Dedifferentiated amniotic fluid mesenchymal stem cell (primary cell): ENCODE measurements around the gene KAT7.

Experiments
- DNase-seq: peaks from one replicate; pipeline ENCODE4 v3.0.0-alpha.2; 2016; ENCODE audit errors: extremely low spot score

Gene KAT7

DNA sequence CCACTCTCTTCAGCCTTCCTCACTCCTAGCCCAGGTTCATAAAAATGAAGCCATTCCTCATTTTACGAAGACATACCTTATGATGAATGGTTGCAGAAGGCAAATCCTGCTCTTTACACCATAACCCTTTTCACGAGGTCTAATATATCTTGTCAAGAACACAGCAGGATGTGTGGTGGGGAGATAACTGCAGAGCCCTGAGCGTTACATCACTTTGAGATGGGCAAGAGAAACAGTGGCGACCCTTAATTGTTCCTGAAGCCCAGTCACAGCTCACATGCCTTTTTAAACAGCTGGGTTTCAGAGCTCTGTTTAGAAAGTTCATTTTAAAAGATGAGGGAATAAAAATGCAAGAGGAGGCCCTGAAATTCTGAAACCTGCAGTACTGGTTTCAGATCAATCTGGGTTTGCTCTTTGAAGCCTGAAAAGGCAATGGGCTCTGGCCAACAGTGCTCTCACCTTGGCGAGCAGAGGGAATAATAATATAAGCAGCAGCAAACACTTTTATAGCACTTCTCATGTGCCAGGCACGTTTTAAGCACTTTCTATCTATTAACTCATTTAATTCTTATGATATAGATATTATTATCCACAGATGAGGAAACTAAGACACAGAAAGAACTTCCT lies 27.4 kb upstream of the KAT7 start:
- DNase-seq, result no peak

DNA sequence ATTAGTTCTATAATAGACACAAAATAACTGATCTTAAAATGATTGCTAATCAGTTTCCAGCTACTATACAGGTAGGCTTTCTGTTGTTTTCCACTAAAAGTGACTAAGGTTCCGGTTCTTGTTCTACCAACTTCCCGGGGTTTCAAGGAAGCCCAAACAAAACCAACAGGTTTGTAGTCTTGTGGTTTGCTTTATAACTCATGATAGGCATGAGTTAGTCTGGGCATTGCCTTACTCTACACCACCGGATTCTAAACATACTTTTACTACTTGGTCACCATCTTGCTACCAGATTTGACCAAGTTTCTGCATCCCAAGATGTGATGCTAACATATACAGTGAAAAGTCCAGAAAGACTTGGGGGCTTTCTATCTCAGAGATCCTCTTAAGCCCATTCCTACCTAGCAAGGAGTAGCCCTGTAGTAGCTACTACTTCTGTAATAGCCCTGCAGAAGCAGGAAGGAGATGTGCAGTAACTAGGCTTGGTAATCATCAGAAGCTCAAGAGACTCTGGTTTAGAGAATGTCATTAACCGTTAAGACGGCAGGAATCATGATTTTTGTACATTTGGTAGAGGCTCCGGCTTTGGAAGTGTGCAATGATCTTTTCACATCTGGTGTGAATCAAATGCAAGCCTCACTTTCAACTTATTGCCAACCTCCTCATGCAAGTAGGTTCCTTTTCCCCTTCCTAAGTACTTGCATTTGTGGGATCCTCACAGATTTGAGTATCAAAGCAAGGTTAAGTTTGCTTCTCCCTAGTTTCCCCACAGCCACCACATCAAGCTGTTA lies 26.1 kb upstream of the KAT7 start:
- DNase-seq, result no peak

DNA sequence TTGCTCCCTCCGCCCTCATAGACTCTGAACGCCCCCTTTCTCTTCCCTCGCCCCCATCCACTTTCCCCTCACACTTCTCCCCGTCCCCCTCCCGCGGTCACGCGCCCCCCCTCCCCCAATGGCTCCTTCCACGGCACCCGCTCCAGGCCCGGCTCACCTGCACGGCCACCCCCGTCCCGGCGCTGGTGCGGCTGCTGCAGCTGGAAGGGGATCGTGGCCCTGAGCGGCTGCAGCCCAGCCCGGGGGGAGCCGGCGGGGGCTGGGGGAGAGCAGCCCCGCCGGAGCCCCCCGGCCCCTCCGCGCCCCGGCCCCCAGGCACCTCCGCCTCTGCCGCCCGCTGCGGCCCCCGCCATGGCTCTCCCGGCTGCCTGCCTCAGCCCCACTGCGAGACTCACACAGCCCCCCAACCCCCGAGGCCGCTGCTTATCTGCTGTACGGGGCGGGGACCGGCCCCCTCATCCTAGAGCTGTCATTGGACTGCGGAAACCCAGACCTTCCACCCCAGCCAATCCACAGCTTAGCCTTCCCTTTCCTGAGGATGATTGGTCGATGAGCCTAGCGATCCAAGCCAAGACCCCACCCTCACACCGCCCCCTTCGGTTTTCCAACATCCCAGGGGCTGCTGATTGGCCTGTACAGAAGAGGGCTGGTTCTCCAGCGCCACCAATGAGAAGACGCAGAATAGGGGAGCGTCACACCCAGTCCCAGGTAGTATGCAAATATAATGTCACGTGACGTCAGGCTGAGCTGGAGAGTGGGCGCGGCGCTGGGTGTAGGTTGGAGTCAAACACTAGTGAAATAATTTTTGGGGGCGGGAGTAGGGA lies 24.5 kb upstream of the KAT7 start, which contains the start of gene FAM117A:
Gene FAM117A, minus strand, starts transcription at position 397 of the 824 bp plus-strand sequence. Its CDS starts 44 bp downstream, at position 353.
- peak; percentile 96 for DNase-seq

DNA sequence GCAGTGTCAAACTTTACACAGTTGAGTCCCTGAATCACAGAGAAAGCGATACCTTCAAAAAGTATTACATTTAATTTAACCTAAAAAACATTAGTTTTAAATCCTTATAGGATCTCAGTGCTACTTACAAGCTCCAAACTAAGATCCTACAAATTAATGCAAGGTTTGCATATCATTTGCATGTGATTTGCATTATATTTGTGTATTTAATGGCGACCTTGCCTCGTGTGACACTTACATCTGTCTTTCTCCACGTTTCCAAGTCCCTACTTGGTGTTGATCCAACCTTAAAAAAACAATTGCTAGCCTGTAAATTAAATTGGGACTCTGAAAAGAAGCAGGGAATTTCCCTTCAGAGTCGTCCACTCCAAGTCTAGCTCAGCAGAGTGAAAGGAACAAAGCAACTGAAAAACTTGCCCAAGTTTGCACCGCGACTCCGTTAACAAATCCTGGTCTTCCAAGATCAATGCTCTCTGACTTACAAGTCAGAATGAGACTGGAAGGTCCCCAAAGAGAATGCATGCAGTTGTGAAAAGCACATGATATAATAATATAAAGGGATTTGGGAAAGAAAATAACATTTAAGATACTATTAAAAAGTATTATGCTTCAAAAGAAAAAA lies 23.8 kb upstream of the KAT7 start:
- no peak for DNase-seq

DNA sequence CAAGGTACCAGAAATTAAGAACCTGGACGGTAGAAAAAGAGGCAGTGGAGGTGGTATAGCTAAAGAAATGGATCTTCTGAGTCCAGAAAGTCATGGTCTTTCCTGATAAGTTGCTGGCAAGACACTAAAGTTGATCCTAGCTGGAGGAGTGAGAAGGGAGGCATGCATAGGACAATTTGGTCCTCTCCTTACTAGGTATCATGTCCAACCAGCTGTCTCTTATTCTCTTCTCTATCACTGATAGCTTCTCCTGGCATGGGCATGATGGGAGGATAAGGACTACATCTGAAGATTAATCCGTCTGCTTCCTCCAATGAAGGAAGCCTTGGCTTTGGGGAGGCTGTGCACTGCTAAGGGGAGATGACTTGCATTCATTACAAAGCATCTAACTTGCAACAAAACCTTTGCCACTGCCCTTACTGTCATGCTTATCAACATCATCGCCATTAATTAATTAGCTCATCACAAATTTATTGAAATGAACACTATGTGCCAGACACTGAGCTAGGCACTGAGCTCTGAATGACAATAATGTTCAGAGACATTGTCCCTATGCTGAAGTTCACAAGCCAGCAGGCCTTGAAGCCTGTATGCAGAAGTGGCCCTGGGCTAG lies 21.5 kb upstream of the KAT7 start:
- no peak for DNase-seq

DNA sequence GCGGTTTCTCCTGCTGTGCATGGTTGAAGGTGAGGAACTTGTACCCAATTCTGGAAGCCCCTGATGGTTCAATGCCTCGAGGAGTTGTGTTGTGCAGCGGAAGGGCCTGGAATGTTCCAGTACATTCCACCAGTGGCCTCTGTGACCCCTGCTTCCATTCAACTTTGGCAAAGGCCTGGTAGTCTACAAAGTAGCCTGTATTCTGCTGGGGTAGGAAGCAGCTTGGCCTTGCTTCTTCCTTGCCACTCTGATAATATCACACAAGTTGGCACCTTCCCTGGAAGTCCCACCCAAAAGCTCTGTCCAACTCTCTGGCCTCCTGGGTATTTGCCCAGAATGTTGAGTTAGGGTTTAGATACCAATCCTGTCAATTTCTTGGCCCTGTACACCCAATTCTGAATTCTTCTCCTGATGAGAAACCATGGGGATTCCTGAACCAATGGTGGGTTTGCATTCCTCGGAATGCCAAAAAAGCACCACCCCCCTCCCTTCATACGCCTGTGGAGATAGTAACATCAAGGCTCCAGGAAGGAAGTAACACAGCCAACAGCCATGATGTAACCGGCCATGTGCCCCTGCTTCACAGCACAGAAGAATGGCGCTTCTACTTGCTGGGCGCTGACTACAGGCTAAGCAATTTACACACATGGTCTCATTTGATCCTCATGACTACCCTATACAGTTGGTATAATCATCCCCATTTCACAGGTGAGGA lies 12.8 kb upstream of the KAT7 start:
- DNase-seq, result no peak

DNA sequence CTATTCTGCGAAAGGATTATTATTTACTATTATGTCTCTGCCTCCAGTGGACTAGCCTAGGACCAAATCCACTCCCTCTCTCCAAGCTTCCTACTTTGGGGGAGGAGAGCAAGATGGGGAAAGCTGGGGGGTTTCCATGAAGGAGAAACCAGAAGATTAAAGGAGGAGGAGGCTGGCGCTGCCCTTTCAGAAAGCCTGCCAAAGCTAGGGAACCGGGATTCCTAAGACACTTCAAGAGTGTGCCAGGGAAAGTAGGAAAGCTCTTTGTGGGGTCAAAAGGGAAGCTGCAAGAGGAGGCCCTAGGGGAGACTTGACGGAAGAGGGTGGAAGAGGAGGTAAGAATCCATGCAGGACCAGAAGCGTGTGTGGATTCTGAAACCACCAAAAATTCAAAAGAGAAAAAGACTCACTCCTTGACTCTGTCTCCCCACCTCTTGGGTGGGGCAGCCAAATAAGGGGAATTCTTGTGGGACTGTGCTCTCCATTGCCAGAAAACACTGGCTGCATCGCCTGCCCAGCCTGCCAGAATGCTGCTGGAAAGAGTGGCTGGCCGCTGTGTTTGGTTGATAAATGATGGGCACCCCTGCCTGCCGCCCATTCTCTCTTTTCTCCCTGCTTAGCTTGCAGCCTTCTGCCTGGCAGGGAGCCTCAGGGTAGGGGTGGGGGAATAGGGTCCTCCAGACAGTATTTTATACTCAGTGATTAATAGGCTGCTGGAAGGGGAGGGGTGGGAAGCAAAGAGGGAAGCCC lies 11.8 kb upstream of the KAT7 start:
- DNase-seq, result no peak

DNA sequence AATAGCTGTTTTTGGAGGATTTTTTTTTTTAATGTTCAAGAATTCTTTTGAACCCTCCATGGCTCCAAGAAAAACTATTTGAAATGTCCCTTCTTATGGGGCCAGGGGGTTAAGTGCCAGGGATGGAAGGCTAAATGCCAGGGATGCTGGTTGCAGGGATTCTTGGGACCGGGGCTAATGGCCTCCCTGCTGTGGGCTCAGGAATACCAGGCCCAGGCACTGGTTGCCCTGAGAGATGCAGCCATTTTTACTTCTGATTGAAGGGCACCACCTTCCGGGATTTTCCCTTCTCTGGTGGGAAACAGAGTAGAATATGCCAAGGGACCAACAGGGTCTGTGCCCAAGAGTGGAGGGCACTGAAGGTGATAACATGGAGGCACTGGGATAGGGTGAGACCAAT lies 10.9 kb upstream of the KAT7 start:
- no peak for DNase-seq

DNA sequence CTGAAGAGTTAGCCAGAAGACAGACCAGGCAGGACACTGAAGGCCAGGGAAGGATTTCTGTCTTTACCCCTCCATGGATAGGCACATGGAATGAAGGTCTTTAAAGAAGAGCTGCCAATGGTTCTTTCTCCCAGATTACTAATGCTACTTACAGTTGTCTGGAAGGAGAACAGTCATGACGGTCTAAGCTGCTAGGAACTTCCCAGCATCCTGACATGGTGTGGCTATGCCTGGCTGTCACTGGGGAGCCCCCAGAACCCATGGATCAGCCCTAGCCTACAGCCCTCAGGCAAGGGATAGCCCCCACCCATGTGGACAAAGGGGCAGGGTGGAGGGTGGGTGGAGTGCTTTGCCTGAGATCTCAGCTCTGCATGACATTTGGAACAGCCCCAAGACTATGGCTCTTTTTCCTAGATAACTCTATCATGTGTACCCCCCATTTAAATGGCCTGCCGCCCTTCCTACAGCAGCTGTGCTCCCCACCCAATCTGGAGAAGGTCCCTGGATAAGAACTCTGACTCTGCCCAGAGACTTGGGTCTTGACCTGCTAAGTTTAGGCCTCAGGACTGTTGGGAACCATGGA lies 9.2 kb upstream of the KAT7 start:
- no peak for DNase-seq

DNA sequence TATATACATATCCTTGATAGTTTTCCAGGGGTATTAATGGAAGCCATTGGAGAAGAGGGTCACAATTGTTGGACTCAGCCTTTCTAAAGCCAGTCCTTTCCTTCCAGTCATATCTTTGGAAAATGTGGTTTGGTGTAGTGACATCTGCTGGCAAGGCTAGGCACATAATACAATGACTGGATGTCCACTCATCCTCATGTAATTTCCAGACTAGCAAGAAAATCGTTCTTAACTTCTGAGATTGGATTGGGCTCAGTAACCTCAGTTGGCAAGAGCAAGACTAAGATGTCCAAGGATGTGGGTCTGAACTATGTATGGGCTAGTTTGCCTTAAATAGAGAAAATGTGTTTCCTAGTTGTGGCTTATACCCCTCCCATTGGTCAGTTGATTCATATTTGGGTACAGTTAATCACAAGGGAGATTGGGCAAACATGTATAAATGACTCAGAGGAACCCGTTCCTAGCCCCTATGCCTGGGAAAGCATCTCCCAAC lies 8.7 kb upstream of the KAT7 start:
- peak; percentile 56 for DNase-seq

DNA sequence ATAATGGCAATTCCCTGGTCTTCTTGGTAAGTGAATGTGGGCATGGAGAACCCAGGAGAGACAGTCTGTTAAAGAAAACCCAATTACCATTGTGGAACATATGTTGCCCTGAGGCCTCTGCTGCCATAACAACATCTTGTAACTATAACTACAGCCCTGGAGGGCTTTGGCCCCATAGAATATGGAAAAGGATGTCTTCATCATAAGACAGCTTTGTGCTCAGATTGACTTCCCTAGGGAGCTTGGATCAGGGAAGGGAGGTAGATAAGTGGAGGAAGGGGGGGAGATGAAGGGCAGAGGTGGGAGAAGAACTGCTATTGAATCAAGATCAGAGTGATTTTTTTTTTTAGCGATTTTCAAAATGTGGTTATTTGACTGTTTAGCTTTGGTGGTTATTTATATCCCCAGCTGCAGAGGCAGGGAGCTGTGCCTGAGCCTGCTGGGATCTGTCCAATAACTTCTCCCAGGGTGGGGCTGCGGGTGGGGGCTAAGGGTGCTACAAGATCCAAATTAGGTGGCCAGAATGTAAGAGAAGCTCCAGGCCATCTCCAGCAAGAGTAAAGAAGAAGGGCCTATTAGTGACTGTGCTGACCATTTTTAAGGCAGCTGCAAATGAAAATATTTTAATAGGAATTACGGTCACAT lies 5.3 kb upstream of the KAT7 start:
- no peak for DNase-seq

DNA sequence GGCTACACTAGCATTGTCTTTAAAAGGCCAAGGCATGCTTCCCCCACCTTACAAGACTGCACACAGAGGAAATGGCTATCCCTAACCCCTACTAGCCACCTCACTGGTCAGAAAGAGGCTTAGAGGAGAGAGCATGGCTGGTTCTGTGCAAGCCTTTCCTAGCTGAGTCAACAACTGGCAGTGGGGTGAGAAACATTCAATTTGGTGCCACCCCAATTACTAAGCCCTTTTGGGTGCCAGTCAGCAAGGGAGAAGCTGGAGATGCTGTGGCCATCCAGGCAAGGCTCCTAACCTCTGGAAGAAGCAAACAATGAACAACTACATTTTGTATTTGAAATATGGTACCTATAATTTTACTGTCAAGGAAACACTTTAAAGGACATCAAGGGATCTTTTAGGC lies 4.7 kb upstream of the KAT7 start:
- DNase-seq, result no peak

DNA sequence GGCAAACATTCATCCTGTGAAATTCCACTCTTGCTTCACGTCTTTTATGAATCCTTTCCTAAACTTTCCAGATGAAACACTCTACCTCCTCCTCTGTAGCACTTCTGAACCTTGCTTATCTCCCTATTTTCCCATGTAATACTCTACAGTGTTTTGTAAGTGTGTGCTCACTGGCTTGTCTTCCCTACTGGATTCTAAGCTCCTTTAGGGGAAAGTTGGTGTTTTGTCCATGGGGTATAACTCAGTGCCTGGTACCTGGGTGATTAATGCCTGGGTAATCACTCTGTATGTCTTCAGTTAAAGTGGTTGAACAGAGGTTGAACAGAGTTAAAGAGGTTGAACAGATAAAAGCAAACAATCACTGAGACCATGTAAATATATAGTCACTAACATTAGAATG lies 3.8 kb upstream of the KAT7 start:
- no peak for DNase-seq

DNA sequence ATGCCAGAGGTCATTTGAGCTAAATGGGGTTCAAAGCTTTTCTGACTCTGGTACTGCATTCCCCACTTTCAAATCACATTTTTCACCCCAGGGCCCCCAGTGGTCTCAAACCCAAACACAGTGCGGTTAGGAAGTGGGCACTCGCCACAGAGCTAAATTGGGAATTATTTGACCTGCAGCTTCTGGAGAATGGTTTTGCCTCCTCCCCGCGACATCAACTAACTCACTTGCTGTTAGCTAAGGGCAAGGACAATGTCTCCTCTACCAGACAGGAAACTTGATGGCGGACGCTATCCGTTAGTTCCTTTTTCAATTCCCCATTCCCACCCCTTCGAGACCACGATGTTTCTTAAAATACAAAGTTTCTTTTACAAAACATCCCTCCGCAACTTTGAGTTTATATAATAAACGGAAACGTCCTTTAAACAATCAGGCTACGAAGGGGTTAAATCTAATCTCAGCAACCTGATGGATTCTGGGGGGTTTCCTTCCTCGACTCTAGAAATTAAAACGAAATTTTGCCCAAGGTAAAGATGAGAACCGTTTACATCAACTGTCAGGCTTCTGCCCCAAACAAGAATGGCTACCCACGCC lies 500 bp upstream of the KAT7 start:
- peak; percentile 27 for DNase-seq

DNA sequence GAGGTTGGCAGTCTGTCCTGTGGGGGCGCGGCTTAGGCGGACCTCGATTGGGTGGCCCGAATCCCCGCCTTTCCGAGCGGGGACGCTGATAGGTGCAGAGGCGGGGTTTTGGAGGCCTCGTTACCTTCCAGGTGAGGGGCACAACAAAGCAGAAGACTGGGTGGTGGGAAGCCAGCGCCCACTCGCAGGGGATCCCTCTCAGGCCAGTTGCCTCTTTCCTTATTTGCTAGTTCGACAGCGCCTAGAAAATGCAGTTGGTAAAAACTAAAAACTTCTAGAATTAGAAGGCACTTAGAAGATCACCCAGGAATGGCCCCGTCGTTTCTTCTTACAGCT lies 730 bp downstream of the KAT7 start:
- DNase-seq, result no peak

DNA sequence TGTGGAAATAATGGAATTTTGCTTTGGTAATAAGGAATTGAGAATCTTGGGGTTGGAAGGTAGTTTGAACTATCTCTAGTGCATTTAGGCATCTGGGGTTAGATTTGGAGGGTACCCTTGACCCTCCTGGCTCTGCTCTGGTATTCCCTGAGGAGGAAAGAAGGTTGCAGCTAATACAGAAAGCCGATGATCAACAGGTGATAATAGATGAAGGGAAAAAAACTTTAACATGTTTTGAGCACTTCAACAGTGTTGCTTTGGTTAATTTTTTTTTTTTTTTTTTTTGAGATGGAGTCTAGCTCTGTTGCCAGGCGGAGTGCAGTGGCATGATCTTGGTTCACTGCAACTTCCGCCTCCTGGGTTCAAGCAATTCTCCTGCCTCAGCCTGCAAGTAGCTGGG lies 4.8 kb downstream of the KAT7 start:
- no peak for DNase-seq

DNA sequence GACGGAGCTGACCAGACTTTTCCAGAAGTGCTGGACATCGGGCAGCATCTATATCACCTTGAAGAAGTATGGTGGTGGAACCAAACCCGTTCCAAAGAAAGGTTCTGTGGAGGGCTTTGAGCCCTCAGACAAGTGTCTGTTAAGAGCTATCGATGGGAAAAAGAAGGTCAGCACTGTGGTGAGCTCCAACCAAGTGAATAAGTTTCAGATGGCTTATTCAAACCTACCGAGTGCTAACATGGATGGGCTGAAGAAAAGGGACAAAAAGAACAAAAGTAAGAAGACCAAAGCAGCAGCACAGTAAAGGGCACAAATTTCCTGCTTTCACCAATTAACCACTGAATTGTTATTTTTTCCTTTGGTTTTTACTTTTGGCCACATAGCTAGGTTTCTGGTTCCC lies 6.9 kb downstream of the KAT7 start:
- no peak for DNase-seq

DNA sequence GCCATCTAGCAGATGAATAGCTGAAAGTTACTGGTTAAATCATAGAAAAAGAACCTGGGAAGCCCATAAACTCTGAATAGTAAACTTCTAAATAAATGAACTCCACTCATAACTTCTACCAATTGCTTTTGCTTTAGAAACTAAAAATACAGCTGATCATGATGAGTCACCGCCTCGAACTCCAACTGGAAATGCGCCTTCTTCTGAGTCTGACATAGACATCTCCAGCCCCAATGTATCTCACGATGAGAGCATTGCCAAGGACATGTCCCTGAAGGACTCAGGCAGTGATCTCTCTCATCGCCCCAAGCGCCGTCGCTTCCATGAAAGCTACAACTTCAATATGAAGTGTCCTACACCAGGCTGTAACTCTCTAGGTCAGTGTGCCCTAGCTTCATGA lies 9.7 kb downstream of the KAT7 start:
- DNase-seq, result no peak

DNA sequence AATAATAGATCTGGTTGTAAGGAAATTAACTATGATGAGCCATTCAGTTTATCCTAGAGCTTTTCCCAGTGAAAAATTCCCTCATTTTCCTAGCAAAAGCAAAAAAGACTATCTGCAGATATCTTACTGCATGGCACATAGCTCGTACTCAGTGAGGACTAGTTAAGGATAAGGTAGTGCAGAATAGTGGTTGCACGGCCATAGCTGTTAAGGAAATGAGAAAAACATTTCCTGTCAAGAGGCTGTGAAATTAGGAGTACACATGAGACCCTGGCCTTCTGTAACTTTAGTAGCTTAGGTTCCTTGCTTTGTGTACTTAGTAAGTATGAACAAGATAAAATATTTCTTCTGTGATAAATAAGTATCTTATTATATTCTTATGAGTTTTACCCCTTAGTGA lies 10.3 kb downstream of the KAT7 start:
- no peak for DNase-seq
